HEK293 (cell line): ENCODE data around the gene ROBO1.

Experiments used
- GLI2 ChIP-seq: fragments of 450-650 bp; formaldehyde crosslinking; IDR thresholded peaks from 2 replicates; pipeline ENCODE4; 2017; ENCODE audit warnings: missing biosample characterization, missing genetic modification characterization, low read depth, borderline replicate concordance
- GLIS1 ChIP-seq: fragments of 450-650 bp; formaldehyde crosslinking; IDR thresholded peaks from 2 replicates; pipeline ENCODE4 v1.5.1; 2016; ENCODE audit warnings: missing biosample characterization, missing genetic modification characterization
- PATZ1 ChIP-seq: fragments of 450-650 bp; formaldehyde crosslinking; IDR thresholded peaks from 2 replicates; pipeline ENCODE4 v1.5.1; 2016; ENCODE audit warnings: missing biosample characterization, missing genetic modification characterization
- TCF7L2 ChIP-seq: IDR thresholded peaks from 2 replicates; pipeline ENCODE4 v1.6.1; 2011; ENCODE audit warnings: low read depth, mild to moderate bottlenecking, inconsistent platforms, low read length, moderate library complexity, borderline replicate concordance
- ZBTB8A ChIP-seq: fragments of 450-650 bp; formaldehyde crosslinking; IDR thresholded peaks from 2 replicates; pipeline ENCODE4 v1.5.1; 2016; ENCODE audit warnings: missing biosample characterization, missing genetic modification characterization
- ZFP3 ChIP-seq: fragments of 450-650 bp; formaldehyde crosslinking; IDR thresholded peaks from 2 replicates; pipeline ENCODE4 v1.5.1; 2016; ENCODE audit warnings: low read depth, missing biosample characterization, missing genetic modification characterization
- ZNF175 ChIP-seq: fragments of 450-650 bp; formaldehyde crosslinking; IDR thresholded peaks from 2 replicates; pipeline ENCODE4 v1.5.1; 2016; ENCODE audit warnings: missing biosample characterization, missing genetic modification characterization
- ZNF274 ChIP-seq, 2 experiments: fragments of 200-500 bp in 1 of 2; fragments of 450-650 bp in 1 of 2; sonication (Bioruptor generic) in 1 of 2; formaldehyde crosslinking in 1 of 2; IDR thresholded peaks; 2 replicates each; pipeline versions ENCODE4 v1.5.1 to v1.6.1; 2014 to 2016; ENCODE audit warnings: borderline replicate concordance in 1 of 2, inconsistent platforms in 1 of 2, low read length in 1 of 2, missing biosample characterization in 1 of 2, missing genetic modification characterization in 1 of 2
- ZNF549 ChIP-seq: fragments of 450-650 bp; IDR thresholded peaks from 2 replicates; pipeline ENCODE4 v1.5.1; 2018; ENCODE audit warnings: missing biosample characterization, missing genetic modification characterization, mild to moderate bottlenecking, inconsistent platforms, moderate library complexity
- ZNF660 ChIP-seq: fragments of 450-650 bp; IDR thresholded peaks from 2 replicates; pipeline ENCODE4 v1.5.1; 2018; ENCODE audit warnings: missing biosample characterization, mild to moderate bottlenecking, missing genetic modification characterization
- ZNF664 ChIP-seq: fragments of 450-650 bp; formaldehyde crosslinking; IDR thresholded peaks from 2 replicates; pipeline ENCODE4 v1.5.1; 2016; ENCODE audit warnings: missing biosample characterization, missing genetic modification characterization
- ZNF785 ChIP-seq: fragments of 450-650 bp; formaldehyde crosslinking; IDR thresholded peaks from 2 replicates; pipeline ENCODE4 v1.5.1; 2016; ENCODE audit warnings: missing biosample characterization, missing genetic modification characterization
- ZNF830 ChIP-seq: fragments of 450-650 bp; IDR thresholded peaks from 2 replicates; pipeline ENCODE4 v1.5.0; 2018; ENCODE audit warnings: missing biosample characterization, missing genetic modification characterization, low read depth, mild to moderate bottlenecking, moderate library complexity
- TF ChIP-seq, protein P1 (sequence below): fragments of 450-650 bp; formaldehyde crosslinking; IDR thresholded peaks from 2 replicates; pipeline ENCODE4 v1.5.1; 2016; ENCODE audit warnings: missing biosample characterization, missing genetic modification characterization

DNA sequence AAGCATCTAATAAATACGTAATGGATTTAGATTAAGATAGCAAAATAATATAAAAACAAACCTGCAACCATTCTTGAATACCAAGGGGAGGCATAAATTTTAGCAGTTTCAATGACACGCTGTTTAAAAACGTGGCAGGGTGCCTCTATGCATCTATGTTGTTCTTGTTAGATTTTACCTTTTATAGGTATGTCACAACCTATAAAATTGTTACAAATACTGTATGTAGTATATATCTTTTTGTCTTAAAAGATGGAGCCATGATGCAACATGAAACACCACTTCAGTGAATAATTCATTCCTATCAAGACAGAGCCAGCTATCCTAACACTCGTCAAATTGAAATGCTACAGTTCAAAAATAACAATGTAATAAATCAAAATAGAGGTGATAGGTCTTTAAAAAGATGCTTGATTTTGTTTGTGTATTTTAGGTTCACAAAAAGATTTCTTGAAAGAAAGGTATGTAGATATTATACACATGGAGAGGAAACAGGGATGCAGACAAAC, 1059.2 kb downstream of the ROBO1 start:
- TF ChIP-seq ZNF274 (IDR thresholded peaks at IDR 0.05; ENCODE audit: low read length): no peak
- TF ChIP-seq ZNF274 (tag by site-specific recombination; IDR thresholded peaks at IDR 0.05; ENCODE audit: borderline replicate concordance): no peak
- TF ChIP-seq, protein P1, sequence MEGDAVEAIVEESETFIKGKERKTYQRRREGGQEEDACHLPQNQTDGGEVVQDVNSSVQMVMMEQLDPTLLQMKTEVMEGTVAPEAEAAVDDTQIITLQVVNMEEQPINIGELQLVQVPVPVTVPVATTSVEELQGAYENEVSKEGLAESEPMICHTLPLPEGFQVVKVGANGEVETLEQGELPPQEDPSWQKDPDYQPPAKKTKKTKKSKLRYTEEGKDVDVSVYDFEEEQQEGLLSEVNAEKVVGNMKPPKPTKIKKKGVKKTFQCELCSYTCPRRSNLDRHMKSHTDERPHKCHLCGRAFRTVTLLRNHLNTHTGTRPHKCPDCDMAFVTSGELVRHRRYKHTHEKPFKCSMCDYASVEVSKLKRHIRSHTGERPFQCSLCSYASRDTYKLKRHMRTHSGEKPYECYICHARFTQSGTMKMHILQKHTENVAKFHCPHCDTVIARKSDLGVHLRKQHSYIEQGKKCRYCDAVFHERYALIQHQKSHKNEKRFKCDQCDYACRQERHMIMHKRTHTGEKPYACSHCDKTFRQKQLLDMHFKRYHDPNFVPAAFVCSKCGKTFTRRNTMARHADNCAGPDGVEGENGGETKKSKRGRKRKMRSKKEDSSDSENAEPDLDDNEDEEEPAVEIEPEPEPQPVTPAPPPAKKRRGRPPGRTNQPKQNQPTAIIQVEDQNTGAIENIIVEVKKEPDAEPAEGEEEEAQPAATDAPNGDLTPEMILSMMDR (tag by site-specific recombination): no peak
- TF ChIP-seq ZNF175 (tag by site-specific recombination): no peak
- TF ChIP-seq ZNF785: no peak
- no peak for TF ChIP-seq ZNF830 (tag by site-specific recombination)
- no peak for TF ChIP-seq ZBTB8A (tag by site-specific recombination)
- no peak for TF ChIP-seq GLI2 (tag by site-specific recombination)
- no peak for TF ChIP-seq PATZ1 (tag by site-specific recombination)
- no peak for TF ChIP-seq ZNF660 (tag by site-specific recombination)
- TF ChIP-seq TCF7L2: no peak
- TF ChIP-seq ZNF549 (tag by site-specific recombination): no peak
- no peak for TF ChIP-seq ZFP3 (tag by site-specific recombination)
- TF ChIP-seq ZNF664: no peak
- no peak for TF ChIP-seq GLIS1
